HUES64 (cell line): ENCODE measurements around the gene NECTIN4.
A peak's percentile ranks its signal among the peaks of the same experiment; 100 is the strongest.

Experiments used
- H3K27ac ChIP-seq: 2 replicates; pipeline ENCODE4 v1.7.0; 2013; ENCODE audit warnings: low read depth, low read length, inconsistent platforms
- H3K27me3 ChIP-seq: 2 replicates; pipeline ENCODE4 v1.6.1; 2013; ENCODE audit warnings: mild to moderate bottlenecking, low read length; ENCODE audit not compliant: insufficient read depth
- H3K36me3 ChIP-seq: 2 replicates; pipeline ENCODE4 v1.6.1; 2013; ENCODE audit warnings: mild to moderate bottlenecking, low read length; ENCODE audit not compliant: insufficient read depth
- H3K4me1 ChIP-seq: 2 replicates; pipeline ENCODE4 v1.6.1; 2013; ENCODE audit warnings: mild to moderate bottlenecking, low read length, moderate library complexity; ENCODE audit not compliant: insufficient read depth
- H3K4me3 ChIP-seq: 2 replicates; pipeline ENCODE4 v1.5.1; 2013; ENCODE audit warnings: mild to moderate bottlenecking, low read length, moderate library complexity
- H3K9ac ChIP-seq: 2 replicates; pipeline ENCODE4 v1.6.1; 2013; ENCODE audit warnings: mild to moderate bottlenecking, low read depth, low read length
- H3K9me3 ChIP-seq: 2 replicates; pipeline ENCODE4 v1.6.1; 2013; ENCODE audit warnings: low read depth, low read length; ENCODE audit not compliant: insufficient read depth
- WGBS: fragments of 150-250, 120-280 bp; methylation state at CpG from one replicate; pipeline ENCODE4 v1.1.7; 2013; ENCODE audit warnings: missing lambda C conversion rate; 5-methylcytosine and 5-hydroxymethylcytosine counted together

NECTIN4 gene

GRCh38 chr1:161048949-161049722 is 40.2 kb downstream of the NECTIN4 start:
- H3K9me3 ChIP-seq: 0 out of 2 replicates have a peak, but pooled peaks cover 7% of the 10 kb centered on the region
- no peak overlapping the region for H3K9ac ChIP-seq
- no peak overlapping the region for H3K4me3 ChIP-seq
- H3K27me3 ChIP-seq: peaks cover 13% of the 10 kb centered on the region
- H3K36me3 ChIP-seq: no peaks in the 10 kb centered on the region
- 92% methylated on average over 5 of the region's 5 CpGs for WGBS
- 0 out of 2 replicates have a peak, but pooled peaks cover 7% of the 10 kb centered on the region for H3K4me1 ChIP-seq
- H3K27ac ChIP-seq: no peak overlapping the region

- no peak overlapping the region for H3K27ac ChIP-seq
- 0 out of 2 replicates have a peak, but pooled peaks cover 7% of the 10 kb centered on the region for H3K9me3 ChIP-seq
- WGBS: 93% methylated on average over 18 of the region's 18 CpGs
- H3K4me1 ChIP-seq: 0 out of 2 replicates have a peak, but pooled peaks cover 7% of the 10 kb centered on the region
- no peak overlapping the region for H3K4me3 ChIP-seq
- no peak overlapping the region for H3K9ac ChIP-seq
- peaks cover 6% of the 10 kb centered on the region for H3K36me3 ChIP-seq
- peaks cover 13% of the 10 kb centered on the region for H3K27me3 ChIP-seq
Measured at GRCh38 chr1:161047436-161048420, 41.6 kb downstream of the NECTIN4 start.

- Histone ChIP-seq H3K4me1 (0 out of 2 replicates have a peak, but pooled peaks cover 7% of the 10 kb centered on the region), H3K9me3 (0 out of 2 replicates have a peak, but pooled peaks cover 7% of the 10 kb centered on the region), H3K9ac (no peak overlapping the region), H3K27me3 (peaks cover 13% of the 10 kb centered on the region), H3K27ac (peak overlapping the region; percentile 87), H3K36me3 (peaks cover 16% of the 10 kb centered on the region), H3K4me3 (peak overlapping the region; percentile 75)
- 75% methylated on average over 1 of the region's 2 CpGs for WGBS
Measured at GRCh38 chr1:161046605-161047228, 42.6 kb downstream of the NECTIN4 start.

GRCh38 chr1:161045736-161046604 is 43.4 kb downstream of the NECTIN4 start, which contains the start of gene USF1:
Gene USF1 (minus strand): TSS chr1:161045977. CDS start chr1:161043275, 2,702 bp downstream.
- Histone ChIP-seq H3K36me3 (peaks cover 22% of the 10 kb centered on the region), H3K27me3 (peaks cover 13% of the 10 kb centered on the region), H3K4me1 (0 out of 2 replicates have a peak, but pooled peaks cover 7% of the 10 kb centered on the region), H3K27ac (peak within 1 kb of the TSS; percentile 87), H3K4me3 (peak within 1 kb of the TSS; percentile 75), H3K9me3 (0 out of 2 replicates have a peak, but pooled peaks cover 7% of the 10 kb centered on the region), H3K9ac (peak within 1 kb of the TSS; percentile 89)
- WGBS: under 1% methylated on average over 22 of the region's 29 CpGs

- Histone ChIP-seq H3K9ac (peak overlapping the region; percentile 89), H3K27me3 (peaks cover 13% of the 10 kb centered on the region), H3K4me3 (peak overlapping the region; percentile 75), H3K27ac (peak overlapping the region; percentile 87), H3K9me3 (0 out of 2 replicates have a peak, but pooled peaks cover 7% of the 10 kb centered on the region), H3K36me3 (peaks cover 31% of the 10 kb centered on the region), H3K4me1 (0 out of 2 replicates have a peak, but pooled peaks cover 7% of the 10 kb centered on the region)
- WGBS: 2% methylated on average over 48 of the region's 48 CpGs
Measured at GRCh38 chr1:161044908-161045735, 44.2 kb downstream of the NECTIN4 start.

GRCh38 chr1:161044535-161044907 is 44.8 kb downstream of the NECTIN4 start:
- Histone ChIP-seq H3K27ac (no peak overlapping the region), H3K36me3 (peaks cover 37% of the 10 kb centered on the region), H3K27me3 (peaks cover 13% of the 10 kb centered on the region), H3K4me3 (peak overlapping the region; percentile 75), H3K9ac (peak overlapping the region; percentile 89; the same call in 1 of the 2 replicates), H3K9me3 (0 out of 2 replicates have a peak, but pooled peaks cover 7% of the 10 kb centered on the region), H3K4me1 (0 out of 2 replicates have a peak, but pooled peaks cover 7% of the 10 kb centered on the region)

GRCh38 chr1:161039546-161039945 is 49.8 kb downstream of the NECTIN4 start:
- Histone ChIP-seq H3K27ac (no peak overlapping the region), H3K9ac (no peak overlapping the region)

GRCh38 chr1:161039154-161039545 is 50.2 kb downstream of the NECTIN4 start:
- Histone ChIP-seq H3K9me3 (no peaks in the 10 kb centered on the region), H3K27me3 (no peaks in the 10 kb centered on the region), H3K27ac (no peak overlapping the region), H3K4me1 (peaks cover 19% of the 10 kb centered on the region), H3K36me3 (peaks cover 40% of the 10 kb centered on the region), H3K4me3 (peak overlapping the region; percentile 86), H3K9ac (no peak overlapping the region)
- WGBS: 18% methylated on average over 3 of the region's 3 CpGs

More at GRCh38 chr1:161039546-161039945, 49.8 kb downstream of the NECTIN4 start:
- peaks cover 23% of the 10 kb centered on the region for H3K4me1 ChIP-seq
- no peaks in the 10 kb centered on the region for H3K9me3 ChIP-seq
- no peaks in the 10 kb centered on the region for H3K27me3 ChIP-seq
- no peak overlapping the region for H3K4me3 ChIP-seq
- H3K36me3 ChIP-seq: peaks cover 40% of the 10 kb centered on the region
- 92% methylated on average over 5 of the region's 5 CpGs for WGBS

GRCh38 chr1:161038523-161039153 is 50.7 kb downstream of the NECTIN4 start, which contains the start of gene TSTD1:
Gene TSTD1 (minus strand): TSS chr1:161038964. CDS start chr1:161038889, 75 bp downstream.
- no peaks in the 10 kb centered on the region for H3K27me3 ChIP-seq
- peak within 1 kb of the TSS; percentile 64; the same call in 1 of the 2 replicates for H3K27ac ChIP-seq
- H3K4me1 ChIP-seq: peaks cover 18% of the 10 kb centered on the region
- 2% methylated on average over 53 of the region's 54 CpGs for WGBS
- peak within 1 kb of the TSS; percentile 86 for H3K4me3 ChIP-seq
- peak within 1 kb of the TSS; percentile 71 for H3K9ac ChIP-seq
- no peaks in the 10 kb centered on the region for H3K9me3 ChIP-seq
- peaks cover 40% of the 10 kb centered on the region for H3K36me3 ChIP-seq
